ENCODE measurements around the gene CCL4.
"Not testable (repeated sequence)": the region's sequence is repeated elsewhere in the genome, so short reads cannot be mapped to it uniquely, and the experiment has no call there.

CCL4 gene

DNA sequence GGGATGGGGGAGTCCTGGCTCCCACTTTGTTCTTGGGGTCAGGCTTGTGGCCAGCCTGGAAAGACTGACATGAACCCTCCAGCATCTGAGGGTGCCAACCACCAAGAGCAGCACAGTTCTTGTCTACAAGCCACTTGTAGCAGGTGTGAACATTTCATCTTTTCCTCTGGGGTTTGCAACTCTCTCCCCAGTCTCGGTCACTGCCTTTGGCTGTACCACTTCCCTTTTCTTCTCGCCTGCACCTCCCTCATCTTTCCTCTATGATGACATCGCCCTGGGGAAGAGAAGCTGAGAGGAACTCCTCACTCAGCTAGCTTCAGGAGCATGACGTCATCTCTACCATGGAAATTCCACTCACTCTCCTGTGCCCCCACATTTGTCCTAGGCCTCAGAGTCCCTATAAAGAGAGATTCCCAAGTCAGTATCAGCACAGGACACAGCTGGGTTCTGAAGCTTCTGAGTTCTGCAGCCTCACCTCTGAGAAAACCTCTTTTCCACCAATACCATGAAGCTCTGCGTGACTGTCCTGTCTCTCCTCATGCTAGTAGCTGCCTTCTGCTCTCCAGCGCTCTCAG, at the start of gene CCL4:
TSS of gene CCL4 (plus strand) at position 427 of the 575 bp plus-strand sequence. CDS start at position 506, 79 bp downstream.
- DNase-seq (ENCODE audit: low read depth in 2 of 2, low spot score in 1 of 2): not testable (repeated sequence)

DNA sequence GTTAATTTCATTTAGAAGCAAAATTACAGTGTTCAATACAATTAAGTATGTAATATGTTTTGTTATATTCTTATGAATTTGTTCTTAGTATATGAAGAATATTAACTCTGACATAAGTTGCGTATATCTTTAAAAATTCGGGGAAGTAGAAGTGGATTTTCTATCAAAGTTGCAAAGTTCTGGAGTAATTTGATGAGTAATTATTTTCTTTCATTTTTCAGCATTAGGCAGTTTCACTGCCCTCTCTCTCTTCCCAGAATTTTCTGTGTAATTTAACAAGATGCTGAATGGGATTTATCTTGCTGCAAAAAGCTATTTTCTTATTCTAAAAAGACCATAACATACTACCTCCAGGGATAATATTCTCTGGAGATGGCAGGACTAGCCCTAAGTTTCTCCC, 48.5 kb upstream of the CCL4 start:
- DNase-seq (ENCODE audit: low read depth in 2 of 2, low spot score in 1 of 2): no peak

- no peak for DNase-seq (ENCODE audit: low read depth in 2 of 2, low spot score in 1 of 2)
Observed at GRCh38 chr17:36055921-36056520, 47.6 kb upstream of the CCL4 start.

DNA sequence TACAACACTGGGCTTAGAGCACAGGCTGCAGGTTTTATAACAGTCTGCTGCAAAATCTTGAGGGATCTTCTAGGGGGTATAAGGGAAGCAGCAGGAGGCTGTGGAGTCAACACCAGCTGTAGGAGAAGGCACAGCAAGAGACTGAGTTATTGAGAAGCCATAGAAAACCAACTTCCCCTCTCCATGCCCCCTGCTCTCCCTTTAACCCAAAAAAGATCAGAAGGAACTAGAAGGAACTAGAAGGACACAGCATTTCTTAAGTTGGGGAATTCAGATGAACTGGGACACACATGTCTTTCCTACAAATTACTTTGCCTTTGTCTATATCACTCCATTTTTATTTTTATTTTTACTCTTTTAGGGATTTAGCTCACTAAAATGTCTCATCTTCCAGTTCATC, 45.7 kb upstream of the CCL4 start:
- DNase-seq (ENCODE audit: low read depth in 2 of 2, low spot score in 1 of 2): no peak

DNA sequence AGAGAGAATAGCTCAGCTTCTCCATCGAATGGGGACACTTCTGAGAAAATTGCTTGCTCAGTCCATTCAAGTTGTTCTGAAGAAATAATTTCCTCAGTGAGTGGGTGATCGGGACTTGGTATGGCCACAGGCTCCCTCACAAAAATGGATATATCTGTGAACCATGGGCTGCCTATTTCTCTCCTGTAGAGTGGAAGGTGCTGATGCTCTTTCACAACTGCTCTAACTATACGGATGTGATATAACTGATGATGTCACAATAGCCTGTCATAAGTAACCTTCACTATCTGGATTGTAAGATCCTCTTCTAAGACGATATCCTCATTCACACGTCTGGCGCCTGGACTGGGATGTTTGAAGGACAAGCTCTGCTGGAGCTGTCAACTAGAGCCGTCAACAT, 44.2 kb upstream of the CCL4 start:
- no peak for DNase-seq (ENCODE audit: low read depth in 2 of 2, low spot score in 1 of 2)

- DNase-seq (ENCODE audit: low read depth in 2 of 2, low spot score in 1 of 2): no peak
Observed at GRCh38 chr17:36060816-36061215, 42.8 kb upstream of the CCL4 start.

DNA sequence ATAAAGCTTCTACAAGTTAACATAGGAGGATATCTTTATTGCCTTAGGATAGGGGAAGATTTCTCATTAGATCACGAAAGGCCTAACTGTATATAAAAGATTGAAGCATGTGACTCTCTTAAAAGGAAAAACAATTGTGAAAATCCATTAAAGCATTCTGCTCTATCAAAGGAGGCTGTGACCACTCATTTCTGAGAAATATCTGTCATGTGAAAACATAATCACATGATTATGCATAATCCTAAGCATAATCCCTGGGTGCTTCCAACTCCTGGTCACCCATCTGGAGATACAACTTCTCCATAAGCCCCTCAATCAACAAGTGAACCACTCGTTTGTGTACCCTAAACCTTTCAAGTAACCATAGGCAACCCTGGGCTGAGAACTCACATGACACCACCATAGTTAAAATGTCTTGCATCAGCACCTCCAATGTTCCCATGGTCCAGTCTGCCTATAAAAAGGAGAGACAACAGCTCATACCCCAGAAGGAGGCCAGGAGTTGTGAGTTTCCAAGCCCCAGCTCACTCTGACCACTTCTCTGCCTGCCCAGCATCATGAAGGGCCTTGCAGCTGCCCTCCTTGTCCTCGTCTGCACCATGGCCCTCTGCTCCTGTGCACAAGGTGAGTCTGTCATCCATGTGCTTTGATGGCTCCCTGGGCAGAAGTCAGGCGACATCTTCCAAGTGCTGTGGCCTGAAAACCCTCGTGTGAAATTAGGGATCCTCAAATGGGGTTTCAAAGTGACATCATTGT, 39.7 kb upstream of the CCL4 start, which contains the start of gene CCL18:
TSS of gene CCL18 (plus strand) at position 487 of the 756 bp plus-strand sequence. CDS start at position 558, 71 bp downstream.
- DNase-seq (ENCODE audit: low read depth in 2 of 2, low spot score in 1 of 2): no peak

GRCh38 chr17:36066365-36066985, 37.2 kb upstream of the CCL4 start:
- no peak for DNase-seq (ENCODE audit: low read depth in 2 of 2, low spot score in 1 of 2)

- no peak for DNase-seq (ENCODE audit: low read depth in 2 of 2, low spot score in 1 of 2)
Observed at GRCh38 chr17:36068524-36068923, 35.1 kb upstream of the CCL4 start.

- DNase-seq (ENCODE audit: low read depth in 2 of 2, low spot score in 1 of 2): no peak
Observed at GRCh38 chr17:36069136-36069535, 34.5 kb upstream of the CCL4 start.

DNA sequence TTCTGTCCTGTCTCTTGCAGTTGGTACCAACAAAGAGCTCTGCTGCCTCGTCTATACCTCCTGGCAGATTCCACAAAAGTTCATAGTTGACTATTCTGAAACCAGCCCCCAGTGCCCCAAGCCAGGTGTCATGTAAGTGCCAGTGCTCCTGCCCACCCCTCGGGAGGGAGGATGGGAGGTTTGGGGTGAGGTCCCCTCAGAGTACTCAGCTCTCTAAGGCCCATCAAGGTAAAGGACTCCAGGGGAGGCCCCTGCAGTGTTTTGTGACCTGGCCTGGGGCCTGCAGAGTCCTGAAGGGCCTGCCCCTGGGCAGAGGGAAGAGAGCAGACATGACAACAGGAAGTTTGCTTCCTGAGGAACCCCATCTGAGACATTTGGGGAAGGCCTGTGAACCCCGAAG, 33.2 kb upstream of the CCL4 start:
- no peak for DNase-seq (ENCODE audit: low read depth in 2 of 2, low spot score in 1 of 2)

- DNase-seq (ENCODE audit: low read depth in 2 of 2, low spot score in 1 of 2): no peak
Observed at GRCh38 chr17:36071751-36072150, 31.9 kb upstream of the CCL4 start.

DNA sequence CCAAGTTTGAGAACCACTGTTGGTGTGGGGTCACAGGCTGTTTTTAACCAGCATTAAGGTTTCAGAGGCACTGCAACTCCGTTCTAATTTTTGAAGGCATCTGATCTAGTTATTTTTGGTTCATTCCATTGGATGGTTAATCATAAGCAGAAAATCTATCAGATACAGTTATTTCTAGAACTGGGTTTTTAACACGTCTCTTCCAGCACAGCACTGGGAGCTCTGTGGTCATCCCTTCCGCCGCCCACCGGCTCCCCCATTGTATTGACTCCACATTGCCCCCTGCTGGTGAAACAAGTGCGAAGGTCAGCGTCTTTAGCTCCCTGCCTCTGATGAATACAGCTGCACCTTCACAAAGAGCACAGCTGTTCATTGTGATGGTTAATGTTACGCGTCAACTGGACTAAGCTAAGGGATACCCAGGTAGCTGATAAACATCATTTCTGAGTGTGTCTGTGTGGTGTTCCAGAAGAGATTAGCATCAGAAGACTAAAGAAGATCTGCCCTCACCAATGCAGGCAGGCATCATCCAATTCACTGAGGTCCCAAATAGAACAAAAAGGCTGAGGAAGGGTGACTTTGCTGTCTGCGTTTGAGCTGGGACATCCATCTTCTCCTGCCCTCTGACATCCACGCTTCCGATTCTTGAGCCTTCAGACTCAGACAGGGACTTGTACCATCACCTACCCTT, 31.1 kb upstream of the CCL4 start:
- peak in 1 of 2 donors; percentile 41 for DNase-seq (ENCODE audit: low read depth in 2 of 2, low spot score in 1 of 2)

DNA sequence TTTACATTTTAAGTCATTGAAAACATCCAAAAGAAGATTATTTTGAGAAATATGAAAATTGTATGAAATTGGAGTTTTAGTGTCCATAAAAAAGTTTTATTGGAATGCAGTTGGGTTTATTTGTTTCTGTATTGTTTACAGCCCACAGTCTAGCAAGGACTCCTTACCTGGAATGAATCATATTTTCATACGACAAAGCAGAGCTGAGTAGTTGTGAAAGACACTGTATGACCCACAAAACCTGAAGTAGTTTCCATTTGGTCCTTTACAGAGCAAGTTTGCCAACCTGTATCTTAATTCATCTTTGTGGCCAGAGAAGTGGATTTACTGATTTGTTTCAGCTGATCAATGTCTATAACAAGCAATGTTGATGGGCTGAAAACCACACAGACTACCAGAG, 29.3 kb upstream of the CCL4 start:
- no peak for DNase-seq (ENCODE audit: low read depth in 2 of 2, low spot score in 1 of 2)

GRCh38 chr17:36081681-36082471, 21.8 kb upstream of the CCL4 start:
- DNase-seq (ENCODE audit: low read depth in 2 of 2, low spot score in 1 of 2): not testable (repeated sequence)

DNA sequence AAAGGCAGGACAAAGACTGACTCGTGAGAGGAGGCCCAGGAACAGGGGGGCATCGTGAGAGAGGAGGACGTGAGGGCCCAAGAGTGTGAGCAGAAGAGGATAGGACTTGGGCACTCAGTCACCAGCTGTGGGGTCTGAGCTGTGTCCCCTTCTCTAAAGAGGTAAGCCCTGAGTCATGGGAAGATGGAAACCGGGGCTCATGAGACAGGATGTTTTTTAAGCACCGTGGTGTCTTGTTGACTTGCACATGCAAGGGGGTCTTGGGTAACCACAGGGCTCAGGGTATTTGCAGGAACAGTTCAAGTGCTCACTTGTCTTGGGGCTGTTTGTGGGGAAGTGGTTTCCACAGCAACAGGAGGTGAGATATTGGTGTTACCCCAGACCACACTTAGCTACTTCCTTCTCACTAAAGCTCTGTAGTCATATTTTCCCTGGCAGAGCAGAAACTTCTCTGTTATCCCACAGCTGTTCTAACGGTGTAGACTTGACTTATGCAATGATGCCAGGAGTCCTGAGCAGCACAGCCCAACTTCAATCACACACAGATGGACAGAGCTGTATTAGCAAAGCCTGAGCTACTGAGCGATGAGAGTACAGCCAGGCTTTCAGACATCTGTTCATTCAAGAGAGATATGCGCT, 21.0 kb upstream of the CCL4 start:
- peak; percentile 31 to 57 for DNase-seq (ENCODE audit: low read depth in 2 of 2, low spot score in 1 of 2)

DNA sequence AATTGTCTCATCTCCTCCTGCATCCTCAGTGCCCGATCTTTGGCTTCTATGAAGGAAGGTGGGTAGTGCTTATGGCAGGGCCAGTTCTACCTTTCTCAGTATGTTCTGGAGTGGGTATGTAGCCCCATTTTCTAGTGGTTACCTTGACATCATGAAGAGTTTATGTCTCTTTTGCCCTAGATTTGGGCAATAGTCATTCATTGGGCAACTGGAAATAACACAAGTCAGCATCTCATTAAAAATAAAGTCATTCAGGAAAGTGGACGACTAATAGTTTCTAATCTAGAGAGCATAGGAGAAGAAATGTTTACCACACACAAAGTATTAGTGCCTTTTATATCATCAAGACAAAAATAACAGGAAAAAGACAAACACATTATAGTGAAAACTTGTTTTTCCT, 19.9 kb upstream of the CCL4 start:
- not testable (repeated sequence) for DNase-seq (ENCODE audit: low read depth in 2 of 2, low spot score in 1 of 2)

GRCh38 chr17:36085765-36086164, 17.9 kb upstream of the CCL4 start:
- no peak for DNase-seq (ENCODE audit: low read depth in 2 of 2, low spot score in 1 of 2)

DNA sequence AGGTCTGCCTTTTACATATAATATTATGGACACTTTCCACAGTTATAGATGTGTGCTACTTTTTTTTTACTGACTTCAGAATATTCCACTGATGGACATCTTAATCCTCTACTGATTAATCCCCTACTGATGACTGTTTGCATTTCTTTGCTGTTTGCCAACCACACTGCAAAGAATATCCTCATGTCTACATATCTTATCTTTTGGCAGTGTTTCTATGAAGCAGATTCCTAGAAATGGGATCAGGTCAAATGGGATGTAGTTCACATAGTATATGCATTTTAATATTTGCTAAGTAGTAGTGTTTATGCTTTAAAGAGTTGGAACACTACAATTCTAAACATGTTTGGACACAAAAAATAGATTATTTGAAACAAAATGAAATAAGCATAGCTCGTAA, 16.8 kb upstream of the CCL4 start:
- no peak for DNase-seq (ENCODE audit: low read depth in 2 of 2, low spot score in 1 of 2)

GRCh38 chr17:36087471-36087870, 16.2 kb upstream of the CCL4 start:
- DNase-seq (ENCODE audit: low read depth in 2 of 2, low spot score in 1 of 2): not testable (repeated sequence)

Measured in stimulated activated CD8-positive, alpha-beta memory T cell treated with anti-CD3 and anti-CD28 coated beads, Interleukin-4, amount 100 ng/mL, for 4 hours (primary cell).